IMR-90 (cell line): ENCODE results near the gene HMOX2. TPM values are rescaled to one million over a fixed set of nuclear protein-coding genes. Genes with fewer than 3 reads are reported as not detected.
A peak's percentile ranks its signal among the peaks of the same experiment; 100 is the strongest.

ENCODE experiments used
- ATAC-seq: fragments of 200-7000 bp; cut with Tn5 transposase; 2 replicates; pipeline ENCODE4 v1.9.1; 2020; ENCODE audit warnings: low read depth, mild to moderate bottlenecking, moderate library complexity
- BruUV-seq: library from RNA; stranded (reverse); fragments of 400-500 nt; replicated peaks from 2 replicates; lab custom pipeline; 2021; lab: Mats Ljungman, UMichigan
- CTCF ChIA-PET: fragments of 300-600 bp; formaldehyde crosslinking; extraction: SDS; loops from one replicate; lab custom pipeline; 2021; ENCODE audit warnings: antibody characterized with exemption; lab: Yijun Ruan, JAX
- POLR2A ChIA-PET: fragments of 300-600 bp; sonication (Branson Sonifier 250); formaldehyde crosslinking; loops from one replicate; lab custom pipeline; 2022; ENCODE audit warnings: antibody characterized with exemption; ENCODE audit not compliant: unreplicated experiment; lab: Charles Lee
- DNase-seq: peaks from one replicate; pipeline ENCODE4 v3.0.0; 2013
- H2AFZ ChIP-seq: replicated peaks from 2 replicates; pipeline ENCODE3; 2013; ENCODE audit warnings: low read length, mild to moderate bottlenecking; ENCODE audit not compliant: poor library complexity
- H2AK5ac ChIP-seq: 2 replicates; pipeline ENCODE4 v1.6.1; 2013; ENCODE audit warnings: low read depth, low read length, inconsistent platforms
- H2AK9ac ChIP-seq: replicated peaks from 2 replicates; pipeline ENCODE3; 2013; ENCODE audit warnings: mild to moderate bottlenecking, low read depth, low read length, moderate library complexity; ENCODE audit not compliant: poor library complexity
- H2BK120ac ChIP-seq: 2 replicates; pipeline ENCODE4 v1.6.1; 2013; ENCODE audit warnings: low read depth, low read length, inconsistent platforms
- H2BK15ac ChIP-seq: 3 replicates; pipeline ENCODE4 v1.6.1; 2013; ENCODE audit warnings: low read depth, low read length, inconsistent platforms
- H2BK20ac ChIP-seq: 2 replicates; pipeline ENCODE4 v1.6.1; 2013; ENCODE audit warnings: low read depth, mild to moderate bottlenecking, inconsistent platforms, low read length, moderate library complexity
- H2BK5ac ChIP-seq: 2 replicates; pipeline ENCODE4 v1.6.1; 2013; ENCODE audit warnings: mild to moderate bottlenecking, low read depth, low read length, inconsistent platforms; ENCODE audit not compliant: poor library complexity, severe bottlenecking
- H3K14ac ChIP-seq: replicated peaks from 2 replicates; pipeline ENCODE4 v1.6.1; 2013; ENCODE audit warnings: low read depth, low read length, inconsistent platforms
- H3K18ac ChIP-seq: 2 replicates; pipeline ENCODE4 v1.6.1; 2013; ENCODE audit warnings: low read depth, low read length, control low read depth
- H3K23ac ChIP-seq: 2 replicates; pipeline ENCODE4 v1.6.1; 2013; ENCODE audit warnings: low read depth, low read length, inconsistent platforms
- H3K27ac ChIP-seq: 2 replicates; pipeline ENCODE4 v1.5.1; 2013; ENCODE audit warnings: mild to moderate bottlenecking, control low read depth, low read length; ENCODE audit not compliant: insufficient read depth
- H3K27me3 ChIP-seq: 2 replicates; pipeline ENCODE4 v1.6.1; 2013; ENCODE audit warnings: low read length; ENCODE audit not compliant: control insufficient read depth, insufficient read depth
- H3K36me3 ChIP-seq: 2 replicates; pipeline ENCODE4 v1.6.1; 2013; ENCODE audit warnings: low read length, mixed read lengths; ENCODE audit not compliant: control insufficient read depth, insufficient read depth
- H3K4ac ChIP-seq: 2 replicates; pipeline ENCODE4 v1.6.1; 2013; ENCODE audit warnings: low read depth, low read length, inconsistent platforms
- H3K4me1 ChIP-seq: 2 replicates; pipeline ENCODE4 v1.6.1; 2013; ENCODE audit warnings: low read length, mixed read lengths; ENCODE audit not compliant: control insufficient read depth, insufficient read depth
- H3K4me2 ChIP-seq: 2 replicates; pipeline ENCODE4 v1.6.1; 2013; ENCODE audit warnings: low read depth, mild to moderate bottlenecking, control low read depth, low read length, moderate library complexity
- H3K4me3 ChIP-seq: 2 replicates; pipeline ENCODE4 v1.5.1; 2013; ENCODE audit warnings: low read depth, mild to moderate bottlenecking, control low read depth, low read length, moderate library complexity; ENCODE audit not compliant: insufficient read depth
- H3K56ac ChIP-seq: 2 replicates; pipeline ENCODE4 v1.6.1; 2013; ENCODE audit warnings: low read length, inconsistent platforms; ENCODE audit not compliant: insufficient read depth; ENCODE audit errors: extremely low read depth
- H3K79me1 ChIP-seq, 2 experiments: 2 replicates each; pipeline ENCODE4 v1.6.1; 2013; ENCODE audit warnings: low read length in 2 of 2, inconsistent platforms in 1 of 2, low read depth in 1 of 2
- H3K9ac ChIP-seq: 2 replicates; pipeline ENCODE4 v1.6.1; 2013; ENCODE audit warnings: low read depth, low read length, control low read depth
- H3K9me1 ChIP-seq: 2 replicates; pipeline ENCODE4 v1.6.1; 2013; ENCODE audit warnings: low read length, inconsistent platforms; ENCODE audit not compliant: insufficient read depth
- H3K9me3 ChIP-seq: 2 replicates; pipeline ENCODE4 v1.6.1; 2013; ENCODE audit warnings: low read length; ENCODE audit not compliant: control insufficient read depth, insufficient read depth
- H4K20me1 ChIP-seq: 2 replicates; pipeline ENCODE4 v1.6.1; 2013; ENCODE audit warnings: low read length, inconsistent platforms; ENCODE audit not compliant: insufficient read depth
- H4K5ac ChIP-seq: 2 replicates; pipeline ENCODE4 v1.6.1; 2013; ENCODE audit warnings: mild to moderate bottlenecking, low read depth, low read length, control low read depth
- H4K8ac ChIP-seq, 2 experiments: 2 replicates each; pipeline ENCODE4 v1.6.1; 2013; ENCODE audit warnings: low read depth in 2 of 2, low read length in 2 of 2, control low read depth in 1 of 2, inconsistent platforms in 1 of 2
- H4K91ac ChIP-seq: 2 replicates; pipeline ENCODE4 v1.6.1; 2013; ENCODE audit warnings: low read depth, low read length, inconsistent platforms; ENCODE audit not compliant: insufficient read depth
- BHLHE40 ChIP-seq: fragments of 150-350 bp; IDR thresholded peaks from 2 replicates; pipeline ENCODE4 v1.6.1; 2016; ENCODE audit warnings: mild to moderate bottlenecking, low read depth, low read length
- CEBPB ChIP-seq: IDR thresholded peaks from 2 replicates; pipeline ENCODE4 v1.6.1; 2012; ENCODE audit warnings: low read depth, low read length, improper control_type of control experiment
- CHD1 ChIP-seq: IDR thresholded peaks from 2 replicates; pipeline ENCODE4 v1.6.1; 2012; ENCODE audit warnings: low read depth, low read length, improper control_type of control experiment
- CTCF ChIP-seq: conservative IDR thresholded peaks from 2 replicates; pipeline ENCODE4 v1.5.1; 2012; ENCODE audit warnings: mild to moderate bottlenecking, low read depth, low read length, improper control_type of control experiment
- FOS ChIP-seq: fragments of 150-350 bp; IDR thresholded peaks from 2 replicates; pipeline ENCODE4 v1.6.1; 2016; ENCODE audit warnings: low read depth, low read length
- MAZ ChIP-seq: IDR thresholded peaks from 2 replicates; pipeline ENCODE4 v1.6.1; 2012; ENCODE audit warnings: low read depth, mild to moderate bottlenecking, low read length, improper control_type of control experiment, moderate library complexity, borderline replicate concordance
- MXI1 ChIP-seq: IDR thresholded peaks from 2 replicates; pipeline ENCODE4 v1.6.1; 2012; ENCODE audit warnings: low read depth, mild to moderate bottlenecking, low read length, moderate library complexity, borderline replicate concordance
- NFE2L2 ChIP-seq: fragments of 150-350 bp; IDR thresholded peaks from 2 replicates; pipeline ENCODE4 v1.6.1; 2016; ENCODE audit warnings: low read depth, mild to moderate bottlenecking, low read length
- POLR2A ChIP-seq: IDR thresholded peaks from 2 replicates; pipeline ENCODE4 v1.6.1; 2012; ENCODE audit warnings: mild to moderate bottlenecking, low read depth, low read length
- RAD21 ChIP-seq: IDR thresholded peaks from 2 replicates; pipeline ENCODE4 v1.6.1; 2012; ENCODE audit warnings: low read length, improper control_type of control experiment
- RCOR1 ChIP-seq: IDR thresholded peaks from 2 replicates; pipeline ENCODE4 v1.6.1; 2012; ENCODE audit warnings: mild to moderate bottlenecking, low read length, improper control_type of control experiment; ENCODE audit not compliant: insufficient replicate concordance
- RFX5 ChIP-seq: IDR thresholded peaks from 2 replicates; pipeline ENCODE4 v1.8.0; 2012; ENCODE audit warnings: low read depth, mild to moderate bottlenecking, low read length, moderate library complexity
- SMC3 ChIP-seq: fragments of 150-350 bp; IDR thresholded peaks from 2 replicates; pipeline ENCODE4 v1.6.1; 2016; ENCODE audit warnings: low read depth, mild to moderate bottlenecking, antibody characterized with exemption, low read length, moderate library complexity
- WGBS, 2 experiments: methylation state at CpG; one replicate each; pipeline versions ENCODE4 v1.1.5 to v1.1.7; 2013; ENCODE audit warnings: missing lambda C conversion rate in 2 of 2; ENCODE audit not compliant: insufficient read length in 1 of 2; ENCODE audit errors: extremely low coverage in 2 of 2; 5-methylcytosine and 5-hydroxymethylcytosine counted together
- dilution Hi-C: fragments of 300-500 bp; cut with HindIII; formaldehyde crosslinking; loops from one replicate; pipeline ENCODE4 v1.14.3; 2018; ENCODE audit warnings: low sequenced_read_pairs; ENCODE audit not compliant: unreplicated experiment
- in situ Hi-C: fragments of 300-500 bp; cut with MboI; formaldehyde crosslinking; loops from 3 replicates; pipeline ENCODE4 v1.14.3; 2019; ENCODE audit warnings: low sequenced_read_pairs, inconsistent platforms, mixed read lengths
- intact Hi-C: fragments of 100-400 bp; cut with micrococcal nuclease; formaldehyde crosslinking; loops from 2 replicates; pipeline ENCODE4 v1.10.0; 2022
- polyA plus RNA-seq, 3 experiments: library from polyadenylated mRNA; depleted of rRNA; stranded (reverse); fragments of >200 nt; gene quantifications; 2 replicates each; pipeline ENCODE4 v1.2.3, GENCODE V29; 2012; ENCODE audit warnings: low replicate concordance in 1 of 3
- total RNA-seq: library from RNA; depleted of rRNA; stranded (reverse); fragments of >200 nt; gene quantifications from 2 replicates; pipeline ENCODE4 v1.2.3, GENCODE V29; 2012
- TF ChIP-seq, protein P1 (sequence below): fragments of 150-350 bp; IDR thresholded peaks from 2 replicates; pipeline ENCODE4 v1.6.1; 2016; ENCODE audit warnings: low read depth, mild to moderate bottlenecking, low read length, moderate library complexity, borderline replicate concordance
- TF ChIP-seq, protein P2 (sequence below): fragments of 150-350 bp; IDR thresholded peaks from 2 replicates; pipeline ENCODE4 v1.6.1; 2017; ENCODE audit warnings: mild to moderate bottlenecking, antibody characterized with exemption, low read length, low read depth

The HMOX2 gene
- total and polyA plus RNA-seq, 2 of the 4 experiments (the other 2 are of a cell fraction): 93.9 to 98.8 TPM

GRCh38 chr16:4522051-4522581 lies 45.9 kb downstream of the HMOX2 start:
- no peak overlapping the region for H3K27ac ChIP-seq
- no peaks in the 10 kb centered on the region for H3K27me3 ChIP-seq
- POLR2A ChIA-PET: no interaction called here
- in situ Hi-C loops: loop anchor here (25.0 kb wide), 1 partner anchor 440 kb away; the partner anchor contains the start of gene SEC14L5
- H3K4me1 ChIP-seq: peaks cover 7% of the 10 kb centered on the region
- peaks cover 2 to 61% of the 10 kb centered on the region in 2 experiments; a peak in 3 of 4 replicates for H3K79me1 ChIP-seq
- peak; percentile 49 for ATAC-seq
- no peak overlapping the region for H3K9ac ChIP-seq
- peaks cover 14% of the 10 kb centered on the region for H4K20me1 ChIP-seq
- TF ChIP-seq MAZ (no peak), MXI1 (no peak), SMC3 (no peak), NFE2L2 (no peak), CEBPB (no peak), RCOR1 (no peak), CHD1 (no peak), CTCF (no peak), RAD21 (no peak), POLR2A (no peak), BHLHE40 (no peak), FOS (no peak), RFX5 (no peak)
- TF ChIP-seq, protein P1, sequence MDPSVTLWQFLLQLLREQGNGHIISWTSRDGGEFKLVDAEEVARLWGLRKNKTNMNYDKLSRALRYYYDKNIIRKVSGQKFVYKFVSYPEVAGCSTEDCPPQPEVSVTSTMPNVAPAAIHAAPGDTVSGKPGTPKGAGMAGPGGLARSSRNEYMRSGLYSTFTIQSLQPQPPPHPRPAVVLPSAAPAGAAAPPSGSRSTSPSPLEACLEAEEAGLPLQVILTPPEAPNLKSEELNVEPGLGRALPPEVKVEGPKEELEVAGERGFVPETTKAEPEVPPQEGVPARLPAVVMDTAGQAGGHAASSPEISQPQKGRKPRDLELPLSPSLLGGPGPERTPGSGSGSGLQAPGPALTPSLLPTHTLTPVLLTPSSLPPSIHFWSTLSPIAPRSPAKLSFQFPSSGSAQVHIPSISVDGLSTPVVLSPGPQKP: no peak
- TF ChIP-seq, protein P2, sequence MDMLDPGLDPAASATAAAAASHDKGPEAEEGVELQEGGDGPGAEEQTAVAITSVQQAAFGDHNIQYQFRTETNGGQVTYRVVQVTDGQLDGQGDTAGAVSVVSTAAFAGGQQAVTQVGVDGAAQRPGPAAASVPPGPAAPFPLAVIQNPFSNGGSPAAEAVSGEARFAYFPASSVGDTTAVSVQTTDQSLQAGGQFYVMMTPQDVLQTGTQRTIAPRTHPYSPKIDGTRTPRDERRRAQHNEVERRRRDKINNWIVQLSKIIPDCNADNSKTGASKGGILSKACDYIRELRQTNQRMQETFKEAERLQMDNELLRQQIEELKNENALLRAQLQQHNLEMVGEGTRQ: no peak
- H3K9me3 ChIP-seq: no peaks in the 10 kb centered on the region
- H3K36me3 ChIP-seq: no peaks in the 10 kb centered on the region
- CTCF ChIA-PET: interaction anchor here (1.6 kb wide), 1 partner anchor 17 kb away, joined by 3 read pairs; no protein-coding TSS in a partner anchor
- H2BK120ac ChIP-seq: no peak overlapping the region
- no peak overlapping the region for H3K56ac ChIP-seq
- H4K5ac ChIP-seq: no peak overlapping the region
- no peak overlapping the region for H2BK15ac ChIP-seq
- intact Hi-C loops: no loop called here
- H3K9me1 ChIP-seq: peaks cover 24% of the 10 kb centered on the region
- 41% methylated on average over 5 of the region's 8 CpGs; no CpG with 5 or more reads in 1 of the 2 experiments for WGBS, 2 experiments
- H3K4me2 ChIP-seq: no peak overlapping the region
- dilution Hi-C loops: no loop called here
- no TSS peak for BruUV-seq
- no peak overlapping the region for H2BK20ac ChIP-seq
- DNase-seq: no peak
- H3K14ac ChIP-seq: no peak overlapping the region
- no peak overlapping the region for H3K18ac ChIP-seq
- no peak overlapping the region for H4K91ac ChIP-seq
- no peak overlapping the region for H2AK9ac ChIP-seq
- no peak overlapping the region for H3K4ac ChIP-seq
- H2BK5ac ChIP-seq: no peak overlapping the region
- H4K8ac ChIP-seq: no peak overlapping the region
- no peak overlapping the region for H2AFZ ChIP-seq
- H2AK5ac ChIP-seq: no peak overlapping the region; the same call in 1 of the 2 replicates
- H3K4me3 ChIP-seq: no peak overlapping the region
- no peak overlapping the region for H3K23ac ChIP-seq
